NB4 (cell line): Measurements from ENCODE around the gene CDK5R2.

Experiments used
- DNase-seq: peaks from one replicate; pipeline ENCODE4 v3.0.0; 2010; ENCODE audit warnings: low read depth
- H3K4me3 ChIP-seq: one replicate; pipeline ENCODE4 v1.5.1; 2011; ENCODE audit warnings: mild to moderate bottlenecking, low read depth, low read length, moderate library complexity
- MYC ChIP-seq: IDR thresholded peaks from 2 replicates; pipeline ENCODE4 v1.6.1; 2011; ENCODE audit warnings: low read depth, low read length
- POLR2A ChIP-seq: IDR thresholded peaks from 2 replicates; pipeline ENCODE4 v1.6.1; 2011; ENCODE audit warnings: mild to moderate bottlenecking; ENCODE audit not compliant: insufficient read length; ENCODE audit errors: extremely low read depth
- TF ChIP-seq, protein P1 (sequence below): IDR thresholded peaks from one replicate; pipeline ENCODE4 v1.5.1; 2012; ENCODE audit warnings: low read depth, low read length
- TF ChIP-seq, protein P2 (sequence below): IDR thresholded peaks from 2 replicates; pipeline ENCODE4 v1.6.1; 2011; ENCODE audit warnings: low read depth, low read length

CDK5R2 gene

DNA sequence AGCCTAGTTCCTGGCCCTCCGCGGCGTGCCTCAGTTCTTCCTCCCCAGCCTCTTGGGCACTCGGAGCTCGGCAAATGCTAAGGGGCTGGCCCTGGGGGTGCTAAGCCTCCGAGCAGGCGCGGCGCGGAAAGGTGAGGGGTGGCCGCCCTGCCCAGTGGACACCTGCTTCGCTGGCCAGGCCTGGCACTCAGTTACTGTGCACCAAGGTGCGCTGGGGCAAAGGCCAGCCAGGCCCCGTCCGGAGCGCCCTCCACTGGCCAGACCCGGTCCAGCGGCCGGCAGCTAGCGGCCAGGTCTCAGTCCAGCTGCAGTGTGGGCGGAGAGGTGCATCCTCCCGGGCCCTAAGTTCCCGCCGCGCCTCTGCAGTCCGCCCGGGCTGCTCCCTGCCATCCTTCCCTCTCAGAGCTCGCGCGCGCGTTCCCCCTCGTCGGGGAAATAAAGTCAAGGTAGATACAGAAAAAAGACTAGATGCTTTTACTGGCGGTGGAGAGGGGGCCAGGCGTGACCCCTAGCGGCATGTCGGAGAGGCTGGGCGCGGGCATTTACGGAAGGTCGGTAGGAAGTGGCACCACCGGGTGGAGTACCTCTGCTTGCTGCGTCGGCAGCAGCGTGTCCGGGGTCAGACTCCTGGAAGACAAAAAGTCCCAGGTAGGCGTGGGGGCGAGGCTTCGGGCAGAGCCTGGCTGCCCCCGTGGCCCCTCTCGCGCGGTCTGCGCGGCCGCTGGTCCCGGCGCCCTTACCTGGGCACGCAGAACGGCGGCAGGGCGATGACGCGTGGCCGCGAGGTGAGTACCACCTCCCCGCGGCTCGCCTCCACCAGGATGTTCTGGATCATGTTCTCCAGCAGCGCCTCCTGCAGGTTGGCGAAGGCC is 43.2 kb downstream of the CDK5R2 start:
- no peak for DNase-seq
- no peak overlapping the region for H3K4me3 ChIP-seq
- no peak for TF ChIP-seq MYC
- TF ChIP-seq, protein P1, sequence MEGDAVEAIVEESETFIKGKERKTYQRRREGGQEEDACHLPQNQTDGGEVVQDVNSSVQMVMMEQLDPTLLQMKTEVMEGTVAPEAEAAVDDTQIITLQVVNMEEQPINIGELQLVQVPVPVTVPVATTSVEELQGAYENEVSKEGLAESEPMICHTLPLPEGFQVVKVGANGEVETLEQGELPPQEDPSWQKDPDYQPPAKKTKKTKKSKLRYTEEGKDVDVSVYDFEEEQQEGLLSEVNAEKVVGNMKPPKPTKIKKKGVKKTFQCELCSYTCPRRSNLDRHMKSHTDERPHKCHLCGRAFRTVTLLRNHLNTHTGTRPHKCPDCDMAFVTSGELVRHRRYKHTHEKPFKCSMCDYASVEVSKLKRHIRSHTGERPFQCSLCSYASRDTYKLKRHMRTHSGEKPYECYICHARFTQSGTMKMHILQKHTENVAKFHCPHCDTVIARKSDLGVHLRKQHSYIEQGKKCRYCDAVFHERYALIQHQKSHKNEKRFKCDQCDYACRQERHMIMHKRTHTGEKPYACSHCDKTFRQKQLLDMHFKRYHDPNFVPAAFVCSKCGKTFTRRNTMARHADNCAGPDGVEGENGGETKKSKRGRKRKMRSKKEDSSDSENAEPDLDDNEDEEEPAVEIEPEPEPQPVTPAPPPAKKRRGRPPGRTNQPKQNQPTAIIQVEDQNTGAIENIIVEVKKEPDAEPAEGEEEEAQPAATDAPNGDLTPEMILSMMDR = peak; percentile 37

DNA sequence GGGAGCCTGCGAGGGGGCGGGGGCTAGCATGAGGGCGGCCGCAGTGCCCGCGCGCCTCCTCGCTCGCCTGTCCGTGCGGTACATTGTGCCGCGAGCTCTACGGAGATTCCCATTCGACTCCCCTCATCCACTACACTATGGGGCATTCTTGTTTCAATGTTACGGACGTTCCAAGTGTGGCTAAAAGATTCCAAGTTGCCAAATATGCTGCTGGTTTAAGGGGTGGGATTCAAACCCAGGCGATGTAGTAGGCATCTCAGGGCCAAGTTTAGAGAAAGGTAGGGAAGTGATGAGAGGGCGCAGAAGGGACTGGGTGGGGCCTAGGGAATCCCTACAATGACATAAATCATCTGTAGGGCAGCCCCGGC is 43.8 kb downstream of the CDK5R2 start:
- no peak overlapping the region for H3K4me3 ChIP-seq
- no peak for DNase-seq
- TF ChIP-seq, protein P2, sequence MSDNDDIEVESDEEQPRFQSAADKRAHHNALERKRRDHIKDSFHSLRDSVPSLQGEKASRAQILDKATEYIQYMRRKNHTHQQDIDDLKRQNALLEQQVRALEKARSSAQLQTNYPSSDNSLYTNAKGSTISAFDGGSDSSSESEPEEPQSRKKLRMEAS = no peak
- TF ChIP-seq, protein P1 = no peak
- TF ChIP-seq POLR2A (no peak), MYC (no peak)

DNA sequence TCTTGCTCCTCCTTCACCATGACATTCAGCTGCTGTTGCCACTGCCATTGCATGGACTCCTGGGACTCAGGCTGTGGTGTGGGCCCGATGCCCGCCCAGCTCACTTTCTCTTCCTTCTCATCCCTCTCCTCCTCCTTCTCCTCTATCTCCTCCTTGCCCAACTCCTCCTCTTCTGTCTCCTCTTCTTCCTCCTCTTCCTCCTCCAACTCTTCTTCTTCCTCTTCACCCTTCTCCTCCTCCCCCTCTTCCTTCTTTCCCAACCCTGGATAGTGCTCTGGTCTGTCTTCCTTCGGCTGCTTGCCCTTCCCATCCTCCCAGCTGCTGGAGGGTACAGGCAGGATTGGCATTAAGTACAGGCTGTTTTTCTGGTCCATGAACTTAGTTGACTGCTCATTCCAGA is 44.5 kb downstream of the CDK5R2 start:
- H3K4me3 ChIP-seq = no peak overlapping the region
- TF ChIP-seq, protein P2 = no peak
- no peak for DNase-seq

GRCh38 chr2:219009294-219009693 is 49.8 kb downstream of the CDK5R2 start:
- DNase-seq = no peak
- TF ChIP-seq MYC (no peak), POLR2A (no peak)
- TF ChIP-seq, protein P2 = no peak
- TF ChIP-seq, protein P1 = no peak

GRCh38 chr2:219010162-219010756 is 50.8 kb downstream of the CDK5R2 start:
- H3K4me3 ChIP-seq = no peak overlapping the region
- TF ChIP-seq, protein P2 = no peak
- TF ChIP-seq, protein P1 = peak; percentile 58
- DNase-seq = peak; percentile 37

More at GRCh38 chr2:219009294-219009693, 49.8 kb downstream of the CDK5R2 start:
- H3K4me3 ChIP-seq = no peak overlapping the region

DNA sequence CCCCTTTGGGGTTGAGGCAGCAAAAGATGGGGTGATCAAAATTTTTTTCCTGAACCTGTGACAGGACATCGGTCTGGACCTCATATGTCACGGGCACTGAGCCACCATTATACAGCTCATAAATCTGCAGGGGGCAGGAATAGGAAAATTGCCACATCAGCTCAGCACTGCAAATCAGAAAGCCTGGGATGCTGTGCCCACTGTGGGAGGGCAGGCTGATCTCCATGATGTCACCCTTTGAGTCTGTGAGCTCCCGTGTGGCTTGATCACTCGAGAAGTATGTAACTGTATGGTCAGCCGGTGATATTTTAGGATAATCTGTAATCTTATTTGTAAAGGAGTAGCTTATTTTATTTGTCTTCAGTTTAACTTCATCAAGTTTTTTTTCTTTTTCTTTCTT is 51.4 kb downstream of the CDK5R2 start:
- TF ChIP-seq MYC = no peak
- TF ChIP-seq, protein P2 = no peak
- no peak for TF ChIP-seq POLR2A
- TF ChIP-seq, protein P1 = no peak
- no peak overlapping the region for H3K4me3 ChIP-seq
- no peak for DNase-seq
